GM19240 (cell line): ENCODE measurements around the gene EP400.
"Not testable (repeated sequence)": the region's sequence is repeated elsewhere in the genome, so short reads cannot be mapped to it uniquely, and the experiment has no call there.

ENCODE experiments used
- DNase-seq: peaks from one replicate; pipeline ENCODE4 v3.0.0; 2011; ENCODE audit warnings: low spot score; ENCODE audit not compliant: insufficient read length

EP400 gene

DNA sequence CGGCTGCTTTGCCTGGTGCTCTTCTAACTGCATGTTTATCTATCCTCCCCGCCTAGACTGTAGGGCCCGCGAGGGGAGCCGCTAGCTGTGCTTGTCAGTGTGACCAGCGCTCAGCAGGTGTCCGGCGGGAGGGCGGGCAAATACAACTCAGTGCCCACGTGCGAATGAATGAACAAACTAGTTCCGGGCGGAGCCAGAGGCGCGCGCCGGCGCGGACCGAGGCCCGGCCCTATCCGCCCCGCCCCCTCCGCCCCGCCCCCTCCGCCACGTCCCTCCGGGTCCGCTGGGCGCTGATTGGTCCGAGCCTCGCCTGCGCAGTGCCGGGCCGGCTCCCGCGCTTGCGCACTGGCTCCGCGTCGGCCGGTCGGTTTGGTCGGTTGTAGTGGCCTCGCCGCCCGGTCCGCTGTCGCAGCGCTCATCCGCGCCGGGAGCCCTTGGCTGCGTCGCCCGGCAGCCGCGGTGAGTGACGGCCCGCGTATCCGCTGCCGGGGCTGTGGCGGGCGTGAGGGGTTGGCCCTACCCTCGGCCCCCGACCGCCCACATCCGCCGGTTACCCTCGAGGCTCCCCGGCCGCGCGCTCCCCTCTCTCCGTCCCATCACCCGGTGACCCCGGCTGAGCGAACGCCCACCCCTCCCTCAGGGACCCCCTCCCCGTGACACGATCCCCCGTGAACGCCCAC lies 134.3 kb downstream of the EP400 start:
- peak; percentile 97 for DNase-seq

DNA sequence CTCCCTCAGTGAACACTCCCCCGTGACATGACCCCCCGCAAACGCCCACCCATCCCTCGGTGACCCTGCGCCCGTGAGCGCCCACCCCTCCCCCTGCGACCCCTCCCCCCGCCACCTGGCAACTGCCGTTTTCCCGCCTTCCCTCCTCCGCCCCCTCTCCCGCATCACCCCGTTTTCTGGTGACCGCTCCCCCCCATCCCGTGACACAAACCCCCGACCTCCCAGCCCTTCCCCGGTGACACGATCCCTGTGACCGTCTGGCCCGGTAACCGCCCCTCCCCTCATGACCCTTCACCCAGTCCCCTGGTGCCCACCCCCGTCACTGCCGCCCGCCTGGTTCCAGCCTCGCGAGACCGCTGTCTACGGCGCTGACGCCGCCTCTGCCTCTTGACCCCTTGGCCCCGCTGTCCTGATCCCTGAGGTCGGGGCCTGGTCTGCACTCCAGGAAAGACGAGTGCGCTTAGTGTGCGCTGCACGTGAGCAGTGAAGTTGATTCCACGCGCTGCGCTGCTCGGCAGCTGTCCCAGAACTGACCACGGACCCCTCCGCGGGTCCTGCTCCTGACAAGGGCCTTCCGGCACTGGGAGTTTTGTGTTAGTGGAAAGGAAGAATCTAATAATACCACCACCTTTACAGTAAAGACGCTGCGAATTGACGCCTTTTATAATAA lies 135.0 kb downstream of the EP400 start:
- DNase-seq = peak; percentile 33

DNA sequence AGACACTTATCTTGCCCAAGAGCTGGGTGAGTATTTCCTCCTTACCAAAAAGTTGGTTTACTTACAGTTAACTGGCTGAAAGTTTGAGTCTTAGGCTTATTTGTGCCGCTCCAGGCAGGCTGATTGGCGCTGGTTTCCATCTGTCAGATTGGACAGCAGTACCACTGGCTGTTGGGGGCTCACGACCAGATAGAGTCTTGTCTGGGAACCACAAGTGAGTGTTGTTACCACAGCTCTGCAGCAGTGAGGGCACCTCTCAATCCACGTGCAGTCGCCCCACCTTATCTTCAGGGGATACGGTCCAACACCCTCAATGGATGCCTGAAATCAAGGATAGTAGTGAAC lies 135.5 kb downstream of the EP400 start:
- no peak for DNase-seq

DNA sequence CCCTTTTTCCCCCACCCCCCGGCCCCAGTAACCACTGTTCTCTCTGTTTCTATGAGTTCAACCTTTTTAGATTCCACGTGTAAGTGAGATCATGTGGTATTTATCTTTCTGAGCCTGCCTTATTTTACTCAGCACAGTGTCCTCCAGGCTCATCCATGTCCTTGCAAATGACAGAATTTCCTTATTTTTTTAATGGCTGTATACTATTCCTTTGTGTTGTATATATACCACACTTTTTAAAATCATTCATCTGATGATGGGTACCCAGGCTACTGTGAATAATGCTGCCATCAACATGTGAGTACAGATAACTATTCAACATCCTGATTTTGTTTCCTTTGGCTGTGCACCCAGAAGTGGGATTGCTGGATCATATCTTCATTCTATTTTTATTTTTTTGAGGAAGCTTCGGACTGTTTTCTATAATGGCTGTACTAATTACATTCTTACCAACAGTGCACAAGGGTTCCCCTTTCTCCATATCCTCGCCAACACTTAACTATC lies 139.7 kb downstream of the EP400 start:
- no peak for DNase-seq

DNA sequence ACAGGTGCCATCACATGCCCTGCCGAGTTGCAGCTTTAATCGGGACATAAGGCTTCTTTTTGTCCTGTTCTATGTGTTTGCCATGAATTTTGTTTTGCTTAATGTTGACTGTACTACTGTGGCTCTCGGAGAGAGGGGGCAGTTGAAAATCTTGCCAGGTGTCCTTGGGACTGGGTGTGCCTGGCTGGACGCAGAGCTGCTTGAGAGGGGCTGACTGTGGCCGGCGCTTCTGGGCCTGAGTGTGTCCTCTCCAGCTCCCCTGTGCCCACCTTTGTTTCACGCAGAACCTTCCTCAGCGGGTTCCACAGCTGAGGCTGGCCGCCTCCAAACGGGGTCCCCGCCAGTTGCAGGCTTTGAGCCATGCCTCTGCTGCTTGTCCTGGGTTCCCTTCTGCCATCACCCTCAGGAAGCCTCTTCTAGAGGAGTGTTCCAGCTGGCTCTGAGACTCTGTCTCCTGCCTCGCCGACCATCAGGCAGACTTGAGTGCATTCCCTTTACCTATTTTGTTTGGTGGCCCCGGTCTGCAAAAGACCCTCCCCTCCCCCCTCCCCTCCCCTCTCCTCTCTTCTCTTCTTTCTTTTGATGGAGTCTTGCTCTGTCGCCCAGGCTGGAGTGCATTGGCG lies 144.6 kb downstream of the EP400 start:
- no peak for DNase-seq

DNA sequence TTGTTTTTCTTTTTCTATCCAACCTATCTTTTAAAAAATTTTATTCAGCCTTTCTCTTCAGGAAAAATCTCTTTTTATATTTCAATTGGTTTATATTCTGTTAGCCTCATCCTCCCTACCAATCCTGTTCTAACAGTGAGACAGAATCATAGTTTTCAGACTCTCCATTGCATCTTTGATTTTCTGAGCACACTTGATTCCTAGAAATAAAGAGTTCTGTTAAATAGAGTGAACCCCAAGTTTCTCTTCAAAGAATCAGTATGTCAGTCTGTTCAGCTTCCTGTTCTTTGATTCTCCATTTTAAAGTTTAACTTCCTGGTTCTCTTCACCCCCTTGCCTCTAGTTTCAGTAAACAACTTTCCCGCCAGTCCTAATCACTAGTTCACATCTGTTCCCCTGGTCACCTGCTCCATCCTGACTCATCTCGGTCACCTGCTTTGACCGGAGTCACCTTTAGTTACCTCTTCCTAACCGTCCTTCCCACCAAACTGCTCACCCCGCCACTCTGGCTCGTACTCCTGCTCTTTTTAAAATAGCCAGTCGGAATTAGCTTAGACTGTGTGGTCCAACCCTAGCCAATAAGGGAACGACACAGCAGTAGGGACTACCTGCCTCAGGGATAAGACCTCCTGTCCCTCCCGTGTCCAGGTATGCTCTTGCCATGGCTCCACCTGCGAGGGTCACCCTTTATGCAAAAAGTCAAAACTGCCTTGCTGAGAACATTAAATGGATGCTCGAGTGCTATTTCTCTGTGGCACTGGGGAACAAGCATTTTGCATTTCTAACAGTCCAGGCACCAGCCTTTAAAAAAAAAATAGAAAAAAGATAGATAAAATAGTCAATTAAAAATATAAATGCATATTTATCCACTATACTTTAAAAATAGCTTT lies 146.0 kb downstream of the EP400 start:
- no peak for DNase-seq

DNA sequence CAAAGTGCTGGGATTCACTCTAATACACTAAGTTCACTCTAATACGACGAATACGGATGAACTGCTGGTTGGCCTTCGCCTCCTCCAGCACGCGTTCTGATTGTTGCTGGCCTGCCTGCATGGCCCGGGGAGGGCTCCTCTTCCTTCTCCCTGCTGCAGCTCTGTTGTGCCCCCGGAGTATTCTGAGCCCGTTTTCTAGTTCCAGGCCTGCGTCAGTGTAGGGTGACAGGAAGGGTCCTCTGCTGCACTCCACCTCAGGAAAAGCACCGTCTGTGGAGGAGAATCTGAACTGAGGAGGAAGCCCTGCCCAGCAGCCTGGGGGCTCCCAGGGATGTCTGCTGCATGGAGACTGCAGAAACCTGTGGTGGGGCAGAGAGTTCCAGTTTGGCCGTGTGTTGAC lies 150.0 kb downstream of the EP400 start:
- no peak for DNase-seq

DNA sequence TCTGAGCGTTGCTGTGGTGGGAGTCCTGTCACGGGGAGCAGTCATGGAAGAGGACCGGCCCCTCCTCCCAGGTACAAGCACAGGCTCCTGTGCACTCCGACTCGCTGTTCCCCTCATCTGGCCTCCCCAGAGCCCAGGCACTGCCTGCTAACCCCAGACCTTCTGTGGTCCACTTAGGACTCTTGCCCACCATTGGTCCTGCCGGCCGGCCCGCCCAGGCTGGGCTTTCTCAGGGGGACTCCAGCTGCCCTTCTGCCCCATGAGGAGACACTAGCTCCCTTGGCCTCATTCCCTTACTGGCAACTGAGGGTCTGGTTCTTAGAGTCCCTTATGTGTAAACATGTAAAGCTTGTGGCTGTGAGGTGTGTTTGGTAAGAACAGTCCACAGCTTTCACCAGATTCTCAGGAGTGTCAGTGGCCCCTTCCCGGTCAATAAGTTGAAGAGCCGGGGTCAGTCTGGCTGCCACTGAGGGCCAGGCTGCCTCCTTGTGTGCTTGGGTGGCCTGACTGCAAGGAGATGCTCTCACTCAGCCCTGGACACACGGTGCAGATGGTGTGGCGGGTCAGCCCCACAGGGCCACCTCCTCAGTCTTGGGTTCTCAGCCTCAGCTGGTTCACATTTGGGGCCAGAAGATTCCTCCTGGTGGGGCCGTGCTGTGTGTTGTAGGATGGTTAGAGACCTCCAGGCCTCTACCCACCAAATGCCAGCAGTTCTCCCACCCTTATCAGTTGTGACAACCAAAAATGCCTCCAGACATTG lies 150.7 kb downstream of the EP400 start:
- DNase-seq = no peak

DNA sequence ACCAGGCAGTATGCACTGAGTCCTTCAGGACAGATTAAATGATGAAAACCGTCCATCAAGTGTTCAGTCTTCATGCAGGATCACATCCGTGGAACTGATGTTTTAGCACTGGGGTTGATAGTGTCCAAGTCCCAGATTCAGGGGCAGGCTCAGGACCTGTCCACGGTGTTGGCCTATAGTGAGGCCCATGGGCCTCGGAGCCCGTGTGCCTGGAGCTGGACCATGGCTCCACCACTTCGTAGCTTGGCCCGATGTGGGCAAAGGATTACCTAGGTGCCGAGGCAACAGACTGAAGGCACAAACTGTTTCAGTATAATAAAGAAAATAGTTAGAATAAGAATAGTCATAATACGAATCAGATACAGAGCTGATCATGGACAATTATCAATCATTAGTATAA lies 152.6 kb downstream of the EP400 start:
- DNase-seq = no peak

DNA sequence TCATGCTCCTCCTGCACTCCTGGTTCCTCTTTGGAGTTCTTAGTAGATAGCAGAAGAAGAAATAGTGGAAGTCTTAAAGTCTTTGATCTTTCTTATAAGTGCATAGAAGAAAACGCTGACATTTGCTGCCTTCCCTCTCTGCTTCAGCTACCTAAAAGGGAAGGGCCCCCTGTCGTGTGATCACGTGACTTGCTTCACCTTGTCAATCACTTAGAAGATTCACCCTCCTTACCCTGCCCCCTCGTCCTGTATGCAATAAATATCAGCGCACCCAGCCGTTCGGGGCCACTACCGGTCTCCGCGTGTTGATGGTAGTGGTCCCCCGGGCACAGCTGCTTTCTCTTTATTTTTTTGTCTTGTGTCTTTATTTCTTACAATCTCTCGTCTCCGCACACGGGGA lies 153.3 kb downstream of the EP400 start:
- not testable (repeated sequence) for DNase-seq

DNA sequence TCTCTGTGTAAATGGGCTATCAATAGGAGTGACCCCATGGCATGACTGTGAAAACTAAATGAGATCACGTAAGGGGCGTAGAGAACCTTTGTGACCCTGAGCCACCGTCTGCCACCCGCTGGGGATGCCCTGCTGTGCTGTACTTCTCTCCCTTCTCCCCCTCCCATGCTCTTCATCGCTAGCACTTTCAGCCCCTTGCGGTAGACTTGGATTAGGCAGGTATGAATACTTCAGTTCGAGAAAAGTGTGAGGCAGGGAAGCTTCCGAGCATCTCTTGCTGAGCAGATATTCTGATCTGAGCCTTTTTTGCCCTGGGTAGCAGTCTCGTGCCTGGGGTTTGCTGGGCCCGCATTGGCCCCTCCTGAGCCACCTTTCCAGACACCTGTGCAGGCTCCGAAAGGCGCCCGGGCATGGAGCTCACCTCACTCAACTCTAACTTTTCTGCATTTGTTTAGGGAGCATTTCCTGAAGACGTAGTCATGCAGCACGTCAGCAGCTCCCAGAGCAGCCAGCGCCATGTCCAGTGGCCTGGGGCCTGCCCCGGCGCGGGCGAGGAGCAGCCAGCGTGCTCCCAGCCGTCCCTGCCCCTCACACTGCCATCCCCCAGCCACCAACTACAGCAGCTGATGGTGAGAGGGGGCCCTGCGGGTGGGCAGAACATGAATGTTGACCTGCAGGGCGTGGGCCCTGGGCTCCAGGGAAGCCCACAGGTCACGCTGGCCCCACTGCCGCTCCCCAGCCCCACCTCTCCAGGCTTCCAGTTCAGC lies 154.0 kb downstream of the EP400 start:
- no peak for DNase-seq

DNA sequence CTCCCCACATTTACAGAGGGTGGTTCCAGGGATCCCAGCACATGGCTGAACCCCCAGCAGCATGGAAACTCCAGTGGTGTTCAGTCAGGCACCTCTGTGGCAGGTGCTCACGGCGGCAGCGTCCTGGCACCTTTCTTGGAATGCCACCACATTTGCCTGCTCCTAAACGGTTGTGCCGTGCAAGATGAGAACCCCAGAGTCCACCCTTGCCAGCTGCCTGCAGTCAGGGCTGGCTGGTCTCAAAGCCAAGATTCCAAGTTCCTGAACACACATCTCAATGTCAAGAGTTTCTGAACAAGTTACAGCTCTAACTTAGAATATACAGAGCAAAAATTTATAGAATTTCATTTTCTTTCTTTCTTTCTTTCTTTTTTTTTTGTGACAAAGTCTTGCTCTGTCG lies 155.7 kb downstream of the EP400 start:
- DNase-seq = no peak

DNA sequence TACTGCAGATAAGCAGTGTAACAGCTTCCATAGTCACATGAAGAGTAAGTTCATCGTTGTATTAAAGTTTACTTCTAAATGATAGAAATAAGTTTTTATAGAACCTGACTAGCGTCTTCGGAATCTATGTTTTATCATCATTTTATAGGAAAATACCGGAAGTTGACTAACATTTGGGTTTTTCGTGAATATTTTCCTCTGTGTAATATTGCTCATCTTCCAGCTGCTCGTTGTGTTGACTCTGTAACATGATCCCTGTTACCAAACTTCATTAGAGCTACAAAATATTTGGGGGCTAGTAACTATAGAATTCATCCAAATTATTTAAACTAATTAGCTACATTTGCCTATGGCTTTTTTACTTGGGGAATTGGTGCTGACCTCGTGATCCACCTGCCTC lies 157.2 kb downstream of the EP400 start:
- no peak for DNase-seq

DNA sequence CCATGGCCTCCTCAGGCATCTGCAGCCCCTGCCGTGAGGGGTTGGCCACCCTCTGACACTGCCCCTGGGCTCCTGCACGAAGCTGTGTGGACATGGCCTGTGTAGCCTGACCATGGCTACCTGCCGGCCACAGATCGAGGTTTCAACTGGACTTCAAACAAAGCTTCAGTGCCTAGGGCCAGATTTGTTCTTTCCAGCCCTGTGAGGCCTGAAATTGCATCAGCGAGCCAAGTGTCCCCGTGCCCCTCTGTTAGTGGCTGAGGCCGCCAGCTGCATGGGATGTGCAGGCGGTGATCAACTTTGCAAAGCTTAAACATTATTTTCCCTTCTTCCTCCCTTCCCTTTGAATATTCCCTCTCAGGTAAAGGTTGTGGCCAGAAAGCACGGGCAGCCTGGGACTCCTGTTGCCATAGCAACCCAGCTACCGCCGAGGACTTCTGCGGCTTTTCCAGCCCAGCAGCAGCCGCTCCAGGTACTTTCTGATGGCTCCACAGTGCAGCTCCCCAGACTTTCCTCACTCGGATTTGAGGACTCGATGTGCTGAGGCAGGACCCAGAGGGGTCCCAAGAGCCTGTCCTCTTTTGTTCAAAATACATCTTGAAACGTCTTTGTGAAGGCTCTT lies 158.6 kb downstream of the EP400 start:
- no peak for DNase-seq

DNA sequence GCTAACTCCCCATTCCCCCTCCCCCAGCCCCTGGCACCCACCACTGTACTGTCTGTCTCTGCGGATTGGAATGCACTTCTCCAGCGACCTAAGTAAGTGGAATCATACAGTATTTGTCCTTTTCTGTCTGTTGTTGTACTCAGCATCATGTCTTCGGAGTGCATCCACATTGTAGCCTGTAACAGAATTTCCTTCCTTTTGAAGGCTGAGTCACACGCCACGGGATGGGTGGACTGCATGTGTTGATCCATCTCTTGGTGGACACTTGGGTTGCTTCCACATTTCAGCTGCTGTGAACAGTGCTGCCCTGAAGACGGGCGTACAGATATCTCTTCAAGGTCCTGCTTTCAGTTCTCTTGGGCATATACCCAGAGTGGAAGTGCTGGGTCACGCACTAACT lies 160.0 kb downstream of the EP400 start:
- DNase-seq = no peak

DNA sequence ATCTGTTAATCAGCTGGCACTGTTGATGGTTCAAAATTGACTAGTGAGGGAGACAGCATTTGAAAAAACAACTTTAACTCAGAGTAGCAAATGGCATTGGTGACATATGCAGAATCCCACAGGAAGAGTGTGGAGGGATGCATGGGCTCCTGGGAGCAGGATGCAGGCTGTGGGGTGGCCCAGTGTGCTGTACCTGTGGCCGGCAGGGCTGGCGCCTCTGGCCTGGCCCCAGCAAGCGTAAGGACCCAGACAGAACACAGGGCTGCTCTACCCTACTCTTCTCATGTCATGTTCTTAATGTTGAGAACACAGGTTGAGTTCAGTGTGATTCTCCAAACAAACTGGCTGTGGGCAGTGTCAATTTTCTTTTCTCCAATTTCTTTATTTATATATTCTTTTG lies 160.9 kb downstream of the EP400 start:
- DNase-seq = no peak

DNA sequence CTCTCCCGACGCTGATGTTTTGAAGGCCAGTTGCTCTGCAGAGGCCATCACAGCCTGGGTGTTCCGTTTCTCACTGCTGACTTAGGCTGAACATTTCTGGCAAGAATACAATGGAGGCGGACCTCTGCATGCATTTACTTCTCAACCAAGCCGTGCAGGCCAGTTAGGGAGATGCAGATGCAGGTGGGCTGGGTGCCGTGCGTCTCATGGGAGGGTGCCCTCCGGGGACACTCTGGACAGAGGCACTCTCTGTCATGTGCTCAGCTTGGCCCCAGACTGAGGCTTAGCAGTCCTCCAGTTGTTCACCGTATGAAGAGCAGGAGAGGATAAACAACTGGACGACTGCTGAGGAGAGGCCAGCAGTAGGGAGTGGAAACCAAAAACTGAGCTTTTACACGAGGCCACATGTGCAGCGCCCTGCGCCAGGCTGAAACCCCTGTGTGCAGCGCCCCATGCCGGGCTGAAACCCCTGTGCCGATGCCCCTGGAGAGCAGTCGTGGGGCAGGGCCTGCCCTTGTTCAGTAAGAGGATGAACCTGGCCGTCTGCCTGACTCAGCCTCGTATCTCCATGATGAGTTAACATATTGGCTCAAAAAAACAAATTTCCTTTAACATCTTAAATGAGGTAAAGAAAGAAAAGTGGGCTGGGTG lies 162.0 kb downstream of the EP400 start:
- no peak for DNase-seq

DNA sequence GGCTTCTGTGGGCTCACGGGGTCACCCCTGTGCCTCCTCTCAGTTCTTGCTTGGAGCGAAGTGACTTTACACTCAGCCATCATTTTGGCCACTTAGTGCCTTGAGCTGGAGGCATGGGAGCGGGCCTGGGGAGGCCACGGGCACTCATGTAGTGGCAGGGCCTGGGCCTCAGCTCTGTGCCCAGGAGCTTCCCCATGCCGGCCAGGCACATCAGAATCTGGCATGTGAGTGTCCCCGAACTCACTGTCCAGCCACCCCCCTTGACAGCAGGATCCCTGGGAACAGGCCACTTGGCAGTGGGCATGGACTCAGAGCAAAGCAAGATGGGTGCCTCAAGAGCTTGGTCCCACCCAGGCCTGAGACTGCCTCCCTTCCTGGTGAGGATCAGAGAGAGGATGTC lies 164.9 kb downstream of the EP400 start:
- DNase-seq = no peak

DNA sequence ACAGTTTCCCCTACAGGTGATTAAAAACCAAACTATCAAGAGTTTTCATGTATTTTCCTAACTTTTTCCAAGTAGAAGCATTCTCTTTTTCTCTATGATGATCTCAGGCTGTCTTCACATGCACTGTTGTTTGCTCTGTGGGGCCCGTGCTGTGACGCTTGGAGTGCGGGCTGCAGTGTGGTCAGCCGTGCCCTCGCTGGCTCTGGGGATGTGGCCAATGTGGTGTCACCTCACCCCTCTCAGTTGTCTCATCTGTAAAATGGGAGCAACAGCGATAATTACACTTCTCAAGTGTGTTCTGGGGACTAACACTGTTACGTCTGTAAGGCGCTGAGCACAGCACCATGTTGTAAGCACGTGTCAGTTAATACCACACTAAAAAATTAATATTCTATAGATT lies 165.8 kb downstream of the EP400 start:
- DNase-seq = no peak
